Ovary (tissue), 9 donors: ENCODE results near the gene SS18. TPM values are rescaled to one million over a fixed set of nuclear protein-coding genes. Genes with fewer than 3 reads are reported as not detected.

ENCODE experiments used
- DNase-seq, 5 donors: peaks; one replicate each; pipeline ENCODE4 v3.0.0-alpha.2; 2019 to 2020
- H3K27ac ChIP-seq, 2 donors: fragments of 200-600 bp; one replicate each; pipeline versions ENCODE4 v1.5.1 to v1.8.0; 2019 to 2022
- H3K27me3 ChIP-seq: fragments of 200-600 bp; one replicate; pipeline ENCODE4 v1.8.0; 2022
- H3K36me3 ChIP-seq: fragments of 200-600 bp; sonication (generic); one replicate; pipeline ENCODE4 v1.5.1; 2019
- H3K4me1 ChIP-seq: one replicate; pipeline ENCODE4 v1.8.1; 2013; ENCODE audit warnings: mild to moderate bottlenecking, moderate library complexity; ENCODE audit not compliant: insufficient read depth
- H3K4me3 ChIP-seq: fragments of 200-600 bp; sonication (generic); one replicate; pipeline ENCODE4 v1.5.1; 2017
- H3K9me3 ChIP-seq, 2 donors: fragments of 200-600 bp in 1 of 2; sonication (generic) in 1 of 2; one replicate each; pipeline versions ENCODE4 v1.5.1 to v1.8.1; 2013 to 2019; ENCODE audit warnings: mild to moderate bottlenecking in 1 of 2, moderate library complexity in 1 of 2
- CTCF ChIP-seq, 3 donors: fragments of 450-650 bp in 2 of 3; fragments of 200-600 bp in 1 of 3; IDR thresholded peaks; one replicate each; pipeline versions ENCODE4 v1.5.1 to v1.8.0; 2016 to 2022; ENCODE audit warnings: antibody characterized with exemption in 3 of 3, mild to moderate bottlenecking in 1 of 3
- EP300 ChIP-seq: sonication (generic); formaldehyde crosslinking; IDR thresholded peaks from one replicate; pipeline ENCODE4 v1.6.1; 2017; ENCODE audit warnings: antibody characterized with exemption
- POLR2A ChIP-seq: fragments of 450-650 bp; IDR thresholded peaks from one replicate; pipeline ENCODE4 v1.6.1; 2017; ENCODE audit warnings: antibody characterized with exemption, mild to moderate bottlenecking, moderate library complexity
- WGBS, 3 donors: extraction: QIAGEN DNeasy Blood & Tissue Kit in 1 of 3; methylation state at CpG; one replicate each; pipeline versions ENCODE4 v1.1.5 to v1.1.7; 2013 to 2017; 5-methylcytosine and 5-hydroxymethylcytosine counted together
- intact Hi-C, 4 donors: fragments of 100-400 bp; cut with DNase I; formaldehyde crosslinking; loops; one replicate each; pipeline versions ENCODE4 v1.11.0 to v1.15.1; 2022 to 2023
- polyA plus RNA-seq, 2 donors: library from polyadenylated mRNA; stranded (reverse); fragments of 200-250 nt in 1 of 2; fragments of 350-450 nt in 1 of 2; fragmentation: Illumina TruSeq in 1 of 2; extraction: RNeasy Lipid Tissue Mini Kit (QIAGEN cat#74804) in 1 of 2; gene quantifications; one replicate each; pipeline ENCODE4 v1.2.3, GENCODE V29; 2013 to 2014
- total RNA-seq, 7 donors: library from RNA; depleted of rRNA in 2 of 7; stranded (reverse); fragments of >200 nt in 2 of 7; fragmentation: NEBNext Ultra II Directional in 3 of 7; extraction: Animal tissue kit (Norgen Biotek cat#: 25700) in 3 of 7; gene quantifications; one replicate each; pipeline versions ENCODE4 v1.1.0 to v1.2.4, GENCODE V29; 2016 to 2023
- donor health status: DM: no; HTN: no; CAD: no; lungs with moderate emphysema.
- donor health status: DM: no; HTN: no; CAD: no.
- donor health status: Bipolar disorder and iron deficiency.
- donor health status: DM: yes; HTN: yes; CAD: no.
- donor health status: DM: no; HTN: no; CAD: no.
- donor health status: DM: yes; HTN: yes; CAD: no.

SS18 gene
- total and polyA plus RNA-seq, 9 donors: 59.1 to 95.5 (median 81.6) TPM

- intact Hi-C loops: no loop called here
- H3K27me3 ChIP-seq: no peaks in the 10 kb centered on the region
- DNase-seq: no peak
- H3K4me1 ChIP-seq: no peaks in the 10 kb centered on the region
- no peaks in the 10 kb centered on the region for H3K36me3 ChIP-seq
- H3K4me3 ChIP-seq: no peak overlapping the region
- no peak overlapping the region for H3K27ac ChIP-seq
- no peak for TF ChIP-seq CTCF (IDR thresholded peaks at IDR 0.05)
- TF ChIP-seq POLR2A: no peak
- TF ChIP-seq EP300: no peak
- H3K9me3 ChIP-seq: peaks cover 0 to 4% of the 10 kb centered on the region in 2 donors
These were observed 19.4 kb downstream of the SS18 start for GRCh38 chr18:26071020-26071419.

- Histone ChIP-seq H3K4me1 (peaks cover 2% of the 10 kb centered on the region), H3K4me3 (no peak overlapping the region), H3K27ac (no peak overlapping the region), H3K9me3 (no peaks in the 10 kb centered on the region), H3K36me3 (no peaks in the 10 kb centered on the region), H3K27me3 (no peaks in the 10 kb centered on the region)
- WGBS, 3 donors: 28 to 49% (median 41%) methylated on average over 2 of the region's 2 CpGs
- intact Hi-C loops: no loop called here
- no peak for DNase-seq
- TF ChIP-seq EP300: no peak
- no peak for TF ChIP-seq CTCF (IDR thresholded peaks at IDR 0.05)
- TF ChIP-seq POLR2A: no peak
These were observed 31.1 kb downstream of the SS18 start for GRCh38 chr18:26059357-26059756.

- H3K4me1 ChIP-seq: peaks cover 2% of the 10 kb centered on the region
- no peaks in the 10 kb centered on the region for H3K36me3 ChIP-seq
- intact Hi-C loops: no loop called here
- no peak overlapping the region for H3K27ac ChIP-seq
- H3K27me3 ChIP-seq: no peaks in the 10 kb centered on the region
- H3K4me3 ChIP-seq: no peak overlapping the region
- DNase-seq: peak in 1 of 5 donors; percentile 17
- H3K9me3 ChIP-seq: no peaks in the 10 kb centered on the region
- 22 to 46% (median 26%) methylated on average over 7 of the region's 7 CpGs for WGBS, 3 donors
- TF ChIP-seq POLR2A: no peak
- TF ChIP-seq CTCF (IDR thresholded peaks at IDR 0.05): no peak
- no peak for TF ChIP-seq EP300
These were observed 33.1 kb downstream of the SS18 start for GRCh38 chr18:26057344-26057773.

GRCh38 chr18:26056291-26056690 lies 34.1 kb downstream of the SS18 start:
- no peaks in the 10 kb centered on the region for H3K9me3 ChIP-seq
- H3K4me3 ChIP-seq: no peak overlapping the region
- WGBS, 3 donors: 82 to 91% (median 85%) methylated on average over 1 of the region's 1 CpG
- no peaks in the 10 kb centered on the region for H3K36me3 ChIP-seq
- intact Hi-C loops: no loop called here
- TF ChIP-seq POLR2A: no peak
- TF ChIP-seq EP300: no peak
- TF ChIP-seq CTCF (IDR thresholded peaks at IDR 0.05): no peak
- H3K27me3 ChIP-seq: no peaks in the 10 kb centered on the region
- no peak for DNase-seq
- no peak overlapping the region for H3K27ac ChIP-seq
- H3K4me1 ChIP-seq: peaks cover 2% of the 10 kb centered on the region

GRCh38 chr18:26052505-26052904 lies 37.9 kb downstream of the SS18 start:
- no peaks in the 10 kb centered on the region for H3K36me3 ChIP-seq
- H3K4me3 ChIP-seq: no peak overlapping the region
- H3K27me3 ChIP-seq: no peaks in the 10 kb centered on the region
- no peaks in the 10 kb centered on the region for H3K9me3 ChIP-seq
- peaks cover 1% of the 10 kb centered on the region for H3K4me1 ChIP-seq
- intact Hi-C loops: no loop called here
- no peak for DNase-seq
- H3K27ac ChIP-seq: no peak overlapping the region
- TF ChIP-seq EP300 (no peak), POLR2A (no peak), CTCF (IDR thresholded peaks at IDR 0.05) (no peak)
